GM12892 (cell line): ENCODE results near the gene HNMT.

Experiments
- DNase-seq: peaks from one replicate; pipeline ENCODE4 v3.0.0; 2011; ENCODE audit not compliant: insufficient read length
- FAIRE-seq: peaks from 2 replicates; lab custom pipeline; 2011; peaks lifted over from hg19 to GRCh38; lab: Jason Lieb, UNC
- POLR2A ChIP-seq: IDR thresholded peaks from 2 replicates; pipeline ENCODE4 v1.6.1; 2011; ENCODE audit warnings: low read depth, low read length, control low read depth
- POLR2AphosphoS5 ChIP-seq: IDR thresholded peaks from 2 replicates; pipeline ENCODE4 v1.6.1; 2011; ENCODE audit warnings: low read depth, low read length, control low read depth
- TAF1 ChIP-seq: IDR thresholded peaks from 2 replicates; pipeline ENCODE4 v1.6.1; 2011; ENCODE audit warnings: low read depth, mild to moderate bottlenecking, control low read depth, low read length, borderline replicate concordance

The HNMT gene

GRCh38 chr2:138003411-138003810 is 39.1 kb downstream of the HNMT start:
- FAIRE-seq (no peak), DNase-seq (no peak)
- TF ChIP-seq POLR2A: no peak
- TF ChIP-seq TAF1: no peak
- no peak for TF ChIP-seq POLR2AphosphoS5

- TF ChIP-seq TAF1: no peak
- DNase-seq (no peak), FAIRE-seq (no peak)
These were observed 43.2 kb downstream of the HNMT start for GRCh38 chr2:138007431-138007830.

- TF ChIP-seq POLR2A: no peak
- no peak for TF ChIP-seq POLR2AphosphoS5
- TF ChIP-seq TAF1: no peak
- FAIRE-seq (no peak), DNase-seq (no peak)
These were observed 45.3 kb downstream of the HNMT start for GRCh38 chr2:138009622-138010021.

- DNase-seq (no peak), FAIRE-seq (no peak)
- TF ChIP-seq POLR2AphosphoS5 (no peak), TAF1 (no peak), POLR2A (no peak)
These were observed 46.6 kb downstream of the HNMT start for GRCh38 chr2:138010890-138011289.

GRCh38 chr2:138012082-138012481 is 47.8 kb downstream of the HNMT start:
- DNase-seq: no peak
- no peak for FAIRE-seq
- TF ChIP-seq POLR2A (no peak), TAF1 (no peak), POLR2AphosphoS5 (no peak)

GRCh38 chr2:138012968-138013367 is 48.7 kb downstream of the HNMT start:
- FAIRE-seq (no peak), DNase-seq (no peak)
- TF ChIP-seq TAF1 (no peak), POLR2AphosphoS5 (no peak), POLR2A (no peak)

- no peak for FAIRE-seq
- TF ChIP-seq POLR2AphosphoS5: no peak
- no peak for TF ChIP-seq TAF1
- no peak for TF ChIP-seq POLR2A
- no peak for DNase-seq
These were observed 49.4 kb downstream of the HNMT start for GRCh38 chr2:138013639-138014038.

GRCh38 chr2:138015494-138015893 is 51.2 kb downstream of the HNMT start:
- DNase-seq (no peak), FAIRE-seq (no peak)
- no peak for TF ChIP-seq POLR2AphosphoS5
- TF ChIP-seq TAF1: no peak

- DNase-seq: no peak
- FAIRE-seq: no peak
- TF ChIP-seq TAF1 (no peak), POLR2A (no peak), POLR2AphosphoS5 (no peak)
These were observed 52.2 kb downstream of the HNMT start for GRCh38 chr2:138016351-138017087.

- DNase-seq (no peak), FAIRE-seq (no peak)
- TF ChIP-seq TAF1 (no peak), POLR2AphosphoS5 (no peak), POLR2A (no peak)
These were observed 53.6 kb downstream of the HNMT start for GRCh38 chr2:138017824-138018223.

- FAIRE-seq: no peak
- TF ChIP-seq POLR2A (no peak), POLR2AphosphoS5 (no peak), TAF1 (no peak)
- no peak for DNase-seq
These were observed 54.8 kb downstream of the HNMT start for GRCh38 chr2:138018866-138019688.

- DNase-seq (no peak), FAIRE-seq (no peak)
- TF ChIP-seq TAF1 (no peak), POLR2A (no peak), POLR2AphosphoS5 (no peak)
These were observed 56.2 kb downstream of the HNMT start for GRCh38 chr2:138020432-138020831.

GRCh38 chr2:138021154-138021553 is 56.9 kb downstream of the HNMT start:
- TF ChIP-seq TAF1 (no peak), POLR2A (no peak), POLR2AphosphoS5 (no peak)
- DNase-seq (no peak), FAIRE-seq (no peak)
